Body of pancreas (tissue), 4 donors: ENCODE data around the gene HOMER2. TPM values are rescaled to one million over a fixed set of nuclear protein-coding genes. Genes with fewer than 3 reads are reported as not detected.

ENCODE experiments used
- ATAC-seq: fragments of 150-250 bp; one replicate; pipeline ENCODE4 v1.9.1; 2016
- DNase-seq, 4 donors: peaks; one replicate each; pipeline ENCODE4 v3.0.0-alpha.2; 2019
- H3K27ac ChIP-seq, 4 donors: fragments of 200-600 bp; sonication (generic); 1 replicate in 3 of 4; 2 replicates in 1 of 4; pipeline versions ENCODE4 v1.5.1 to v1.6.1; 2016 to 2019; ENCODE audit warnings: mild to moderate bottlenecking in 1 of 4, mixed read lengths in 1 of 4, moderate library complexity in 1 of 4
- H3K27me3 ChIP-seq, 2 donors: fragments of 200-600 bp; sonication (generic); one replicate each; pipeline ENCODE4 v1.6.0; 2016; ENCODE audit warnings: mild to moderate bottlenecking in 1 of 2
- H3K36me3 ChIP-seq, 2 donors: fragments of 200-600 bp; sonication (generic); replicated peaks in 1 of 2; 2 replicates each; pipeline ENCODE4 v1.5.1; 2016; ENCODE audit warnings: low read depth in 2 of 2; ENCODE audit not compliant: insufficient read depth in 1 of 2
- H3K4me1 ChIP-seq: fragments of 200-600 bp; sonication (generic); one replicate; pipeline ENCODE4 v1.6.0; 2016
- H3K4me3 ChIP-seq, 2 donors: fragments of 200-600 bp; sonication (generic); 1 replicate in 1 of 2; 2 replicates in 1 of 2; pipeline ENCODE4 v1.5.1; 2016 to 2019
- H3K9me3 ChIP-seq, 3 donors: fragments of 200-600 bp; sonication (generic); 1 replicate in 2 of 3; 2 replicates in 1 of 3; pipeline ENCODE4 v1.5.1; 2016
- CTCF ChIP-seq, 7 experiments: fragments of 450-650 bp in 4 of 7; fragments of 200-600 bp in 3 of 7; sonication (generic) in 3 of 7; IDR thresholded peaks; one replicate each; pipeline ENCODE4 v1.5.1; 2016 to 2019; ENCODE audit warnings: antibody characterized with exemption in 7 of 7
- POLR2A ChIP-seq, 3 donors: fragments of 450-650 bp; IDR thresholded peaks; one replicate each; pipeline ENCODE4 v1.6.1; 2016; ENCODE audit warnings: antibody characterized with exemption in 3 of 3, mild to moderate bottlenecking in 2 of 3
- WGBS, 2 donors: methylation state at CpG; one replicate each; pipeline ENCODE4 v1.1.5; 2017; 5-methylcytosine and 5-hydroxymethylcytosine counted together
- intact Hi-C: fragments of 100-400 bp; cut with DNase I; formaldehyde crosslinking; loops from one replicate; pipeline ENCODE4 v1.15.1; 2023
- total RNA-seq, 2 donors: library from RNA; depleted of rRNA; stranded (reverse); fragments of >200 nt; gene quantifications; one replicate each; pipeline ENCODE4 v1.1.0, GENCODE V29; 2016

HOMER2 gene
- total RNA-seq, 2 donors from 2014 or later = 331 to 469 TPM

GRCh38 chr15:82964890-82965289 lies 12.4 kb upstream of the HOMER2 start:
- peaks cover 38% of the 10 kb centered on the region for H3K4me1 ChIP-seq
- H3K27ac ChIP-seq = no peak overlapping the region
- H3K27me3 ChIP-seq = no peaks in the 10 kb centered on the region
- no peaks in the 10 kb centered on the region for H3K9me3 ChIP-seq
- TF ChIP-seq CTCF (IDR thresholded peaks at IDR 0.05) = no peak
- no peak for TF ChIP-seq POLR2A (IDR thresholded peaks at IDR 0.05)
- DNase-seq (no peak), ATAC-seq (no peak)
- 87 to 95% methylated on average over 5 of the region's 5 CpGs for WGBS, 2 donors
- H3K4me3 ChIP-seq = no peak overlapping the region
- intact Hi-C loops = no loop called here
- H3K36me3 ChIP-seq = no peaks in the 10 kb centered on the region

- Histone ChIP-seq H3K9me3 (no peaks in the 10 kb centered on the region), H3K27ac (peak overlapping the region in 1 of 4 donors; percentile 14), H3K4me1 (peaks cover 40% of the 10 kb centered on the region), H3K27me3 (no peaks in the 10 kb centered on the region), H3K4me3 (no peak overlapping the region), H3K36me3 (no peaks in the 10 kb centered on the region)
- 70 to 72% methylated on average over 7 of the region's 7 CpGs for WGBS, 2 donors
- ATAC-seq (no peak), DNase-seq (no peak)
- intact Hi-C loops = no loop called here
- TF ChIP-seq POLR2A (IDR thresholded peaks at IDR 0.05) (no peak), CTCF (IDR thresholded peaks at IDR 0.05) (no peak)
Observed at GRCh38 chr15:82963471-82964341, 11.2 kb upstream of the HOMER2 start.

GRCh38 chr15:82960766-82961165 lies 8.2 kb upstream of the HOMER2 start:
- no peak for ATAC-seq
- H3K9me3 ChIP-seq = no peaks in the 10 kb centered on the region
- DNase-seq = peak; percentile 32 to 60 (median 44)

GRCh38 chr15:82959423-82959822 lies 6.9 kb upstream of the HOMER2 start:
- intact Hi-C loops = no loop called here
- no peaks in the 10 kb centered on the region for H3K9me3 ChIP-seq
- H3K27ac ChIP-seq = peak overlapping the region; percentile 81 to 95 (median 89)
- ATAC-seq = peak; percentile 54
- WGBS, 2 donors = 36 to 50% methylated on average over 5 of the region's 5 CpGs
- peaks cover 61% of the 10 kb centered on the region for H3K4me1 ChIP-seq
- DNase-seq = peak; percentile 60 to 68 (median 62)
- no peaks in the 10 kb centered on the region for H3K36me3 ChIP-seq
- no peak overlapping the region for H3K4me3 ChIP-seq
- peak; percentile 8 to 43 (median 42) for TF ChIP-seq POLR2A (IDR thresholded peaks at IDR 0.05)
- TF ChIP-seq CTCF (IDR thresholded peaks at IDR 0.05) = no peak
- no peaks in the 10 kb centered on the region for H3K27me3 ChIP-seq

More at GRCh38 chr15:82960766-82961165, 8.2 kb upstream of the HOMER2 start:
- Histone ChIP-seq H3K36me3 (no peaks in the 10 kb centered on the region), H3K27ac (peak overlapping the region; percentile 59 to 95 (median 86)), H3K4me1 (peaks cover 61% of the 10 kb centered on the region), H3K27me3 (no peaks in the 10 kb centered on the region), H3K4me3 (no peak overlapping the region)
- no peak for TF ChIP-seq CTCF (IDR thresholded peaks at IDR 0.05)
- no peak for TF ChIP-seq POLR2A (IDR thresholded peaks at IDR 0.05)
- intact Hi-C loops = no loop called here
- 32 to 43% methylated on average over 3 of the region's 3 CpGs for WGBS, 2 donors
